ENCODE data around the gene MIS18A.

DNA sequence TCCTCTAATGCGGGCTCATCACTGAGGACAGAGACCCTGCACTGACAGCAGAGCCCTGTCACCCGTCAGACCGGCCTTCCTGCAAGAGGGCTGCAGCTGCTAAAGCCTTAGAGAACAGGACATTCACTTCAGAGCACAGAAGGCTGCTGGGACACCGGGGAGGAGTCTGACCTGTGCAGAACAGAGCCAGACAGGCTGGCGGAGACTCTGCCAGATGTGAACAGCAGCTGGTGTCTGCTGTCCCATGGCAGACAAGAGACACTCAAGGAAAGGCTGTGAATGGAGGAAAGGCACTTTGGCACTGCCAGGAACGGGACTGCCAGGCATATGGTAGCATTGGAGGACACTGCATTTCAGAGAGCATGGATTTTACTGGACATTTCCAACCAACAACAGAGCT is 41.2 kb upstream of the MIS18A start:
- TF ChIP-seq, protein P1, sequence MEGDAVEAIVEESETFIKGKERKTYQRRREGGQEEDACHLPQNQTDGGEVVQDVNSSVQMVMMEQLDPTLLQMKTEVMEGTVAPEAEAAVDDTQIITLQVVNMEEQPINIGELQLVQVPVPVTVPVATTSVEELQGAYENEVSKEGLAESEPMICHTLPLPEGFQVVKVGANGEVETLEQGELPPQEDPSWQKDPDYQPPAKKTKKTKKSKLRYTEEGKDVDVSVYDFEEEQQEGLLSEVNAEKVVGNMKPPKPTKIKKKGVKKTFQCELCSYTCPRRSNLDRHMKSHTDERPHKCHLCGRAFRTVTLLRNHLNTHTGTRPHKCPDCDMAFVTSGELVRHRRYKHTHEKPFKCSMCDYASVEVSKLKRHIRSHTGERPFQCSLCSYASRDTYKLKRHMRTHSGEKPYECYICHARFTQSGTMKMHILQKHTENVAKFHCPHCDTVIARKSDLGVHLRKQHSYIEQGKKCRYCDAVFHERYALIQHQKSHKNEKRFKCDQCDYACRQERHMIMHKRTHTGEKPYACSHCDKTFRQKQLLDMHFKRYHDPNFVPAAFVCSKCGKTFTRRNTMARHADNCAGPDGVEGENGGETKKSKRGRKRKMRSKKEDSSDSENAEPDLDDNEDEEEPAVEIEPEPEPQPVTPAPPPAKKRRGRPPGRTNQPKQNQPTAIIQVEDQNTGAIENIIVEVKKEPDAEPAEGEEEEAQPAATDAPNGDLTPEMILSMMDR (conservative IDR thresholded peaks at IDR 0.05; ENCODE audit: low read depth in 2 of 2): no peak
- no peak for TF ChIP-seq EZH2phosphoT487 (IDR thresholded peaks at IDR 0.05; ENCODE audit: unreplicated experiment)
- no peak for TF ChIP-seq EZH2 (IDR thresholded peaks at IDR 0.05; ENCODE audit: low read depth, unreplicated experiment)
- TF ChIP-seq POLR2AphosphoS5 (IDR thresholded peaks at IDR 0.05; ENCODE audit: low read depth): no peak
